ENCODE measurements around the gene OR1J2.
"Not testable (repeated sequence)": the region's sequence is repeated elsewhere in the genome, so short reads cannot be mapped to it uniquely, and the experiment has no call there.

Gene OR1J2, protein sequence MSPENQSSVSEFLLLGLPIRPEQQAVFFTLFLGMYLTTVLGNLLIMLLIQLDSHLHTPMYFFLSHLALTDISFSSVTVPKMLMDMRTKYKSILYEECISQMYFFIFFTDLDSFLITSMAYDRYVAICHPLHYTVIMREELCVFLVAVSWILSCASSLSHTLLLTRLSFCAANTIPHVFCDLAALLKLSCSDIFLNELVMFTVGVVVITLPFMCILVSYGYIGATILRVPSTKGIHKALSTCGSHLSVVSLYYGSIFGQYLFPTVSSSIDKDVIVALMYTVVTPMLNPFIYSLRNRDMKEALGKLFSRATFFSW

DNA sequence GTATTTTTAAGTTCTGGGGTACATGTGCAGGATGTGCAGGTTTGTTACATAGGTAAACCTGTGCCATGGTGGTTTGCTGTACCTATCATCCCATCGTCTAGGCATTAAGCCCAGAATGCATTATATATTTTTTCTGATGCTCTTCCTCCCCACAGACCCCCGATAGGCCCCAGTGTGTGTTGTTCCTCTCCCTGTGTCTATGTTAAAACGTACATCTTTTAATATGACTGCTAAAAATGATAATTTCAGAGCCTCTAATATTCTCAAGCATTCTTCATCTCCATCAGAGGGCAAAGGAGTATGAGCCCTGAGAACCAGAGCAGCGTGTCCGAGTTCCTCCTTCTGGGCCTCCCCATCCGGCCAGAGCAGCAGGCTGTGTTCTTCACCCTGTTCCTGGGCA, at the start of gene OR1J2:
Gene OR1J2, plus strand, starts transcription at position 301 of the 400 bp plus-strand sequence. Its CDS starts 0 bp downstream, at position 301.
- no peak for DNase-seq

DNA sequence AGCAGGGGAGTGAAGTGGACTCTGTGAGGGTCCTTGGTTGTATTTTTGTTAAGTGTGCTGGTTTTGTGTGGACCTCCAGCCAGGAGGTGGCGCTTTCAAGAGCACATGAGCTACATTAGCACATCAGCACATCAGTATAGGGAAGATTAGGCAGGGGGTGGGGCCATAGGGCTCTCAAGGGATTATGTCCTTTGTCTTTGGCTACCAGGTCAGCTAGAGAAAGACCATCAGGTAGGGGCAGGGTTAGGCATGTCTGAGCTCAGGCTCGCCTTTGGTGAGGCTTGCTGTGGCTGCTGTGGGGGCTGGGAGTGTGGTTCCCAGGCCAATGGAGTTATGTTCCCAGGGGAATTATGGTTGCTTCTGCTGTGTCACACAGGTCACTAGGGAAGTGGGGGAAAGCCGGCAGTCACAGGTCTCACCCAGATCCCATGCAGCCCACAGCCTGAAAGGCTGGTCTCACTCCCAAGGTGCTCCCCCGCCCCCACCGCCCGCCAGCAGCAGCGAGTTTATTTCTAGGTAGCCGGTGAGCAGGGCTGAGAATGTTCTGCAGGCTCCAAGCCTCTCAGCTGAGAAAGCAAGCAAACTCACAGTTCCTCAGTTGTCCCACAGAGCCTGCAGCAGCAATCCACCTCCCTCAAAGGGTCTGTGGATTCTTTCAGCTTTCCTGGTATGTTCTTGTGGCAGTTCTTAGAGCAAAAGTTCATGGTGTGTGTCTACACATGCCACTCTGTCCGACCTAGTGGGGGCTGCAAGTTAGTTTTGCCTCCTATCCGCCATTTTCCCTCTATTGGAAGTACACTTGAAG, 46.6 kb upstream of the OR1J2 start:
- DNase-seq, result no peak

DNA sequence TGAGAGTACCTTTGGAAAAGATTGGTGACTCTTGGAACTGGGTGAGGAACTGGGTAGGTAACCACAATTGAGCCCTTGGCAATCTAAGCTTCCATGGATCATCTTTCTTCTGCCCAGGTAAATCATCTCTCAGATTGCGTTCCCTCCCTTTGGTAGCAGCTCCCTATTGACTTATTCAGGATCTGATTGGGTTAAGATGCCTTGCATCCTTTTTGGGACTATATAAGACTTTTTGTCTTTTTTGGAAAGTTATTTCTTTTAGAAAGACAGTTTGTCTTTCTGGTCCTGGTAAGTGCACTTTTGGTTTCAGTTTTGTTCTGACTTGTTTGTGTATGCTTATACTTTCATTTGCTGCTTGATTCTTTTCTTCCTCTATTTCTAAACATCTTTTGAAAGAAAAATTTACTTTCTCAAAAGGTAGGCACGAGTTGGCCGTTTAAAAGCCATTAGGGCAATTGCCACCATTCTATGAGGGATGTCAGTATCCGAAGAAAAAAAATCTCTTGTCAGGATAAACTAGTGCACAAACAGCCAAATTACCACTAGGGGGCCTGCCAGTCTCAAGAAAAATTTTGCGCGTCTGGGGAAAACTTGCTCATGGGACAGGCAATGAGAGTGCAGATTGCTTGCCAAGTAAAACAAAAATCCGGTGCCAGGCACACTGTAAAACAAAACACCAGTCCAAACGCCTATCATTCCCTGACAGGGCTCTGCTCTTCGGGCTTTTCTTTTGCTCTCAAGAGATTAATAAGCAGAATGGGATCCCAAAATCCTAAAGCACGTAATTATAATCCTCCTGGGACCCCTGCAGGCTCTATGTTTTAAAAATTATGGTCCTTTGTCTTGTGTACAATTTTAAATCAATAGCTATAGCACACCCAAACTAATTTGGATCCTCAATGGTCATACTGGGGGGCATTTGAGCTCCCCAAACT, 45.7 kb upstream of the OR1J2 start:
- DNase-seq, result peak; percentile 35

- no peak for DNase-seq
These were observed 44.1 kb upstream of the OR1J2 start for GRCh38 chr9:122466456-122466855.

- DNase-seq, result no peak
These were observed 41.9 kb upstream of the OR1J2 start for GRCh38 chr9:122468735-122469134.

GRCh38 chr9:122474561-122474960, 36.0 kb upstream of the OR1J2 start:
- no peak for DNase-seq

DNA sequence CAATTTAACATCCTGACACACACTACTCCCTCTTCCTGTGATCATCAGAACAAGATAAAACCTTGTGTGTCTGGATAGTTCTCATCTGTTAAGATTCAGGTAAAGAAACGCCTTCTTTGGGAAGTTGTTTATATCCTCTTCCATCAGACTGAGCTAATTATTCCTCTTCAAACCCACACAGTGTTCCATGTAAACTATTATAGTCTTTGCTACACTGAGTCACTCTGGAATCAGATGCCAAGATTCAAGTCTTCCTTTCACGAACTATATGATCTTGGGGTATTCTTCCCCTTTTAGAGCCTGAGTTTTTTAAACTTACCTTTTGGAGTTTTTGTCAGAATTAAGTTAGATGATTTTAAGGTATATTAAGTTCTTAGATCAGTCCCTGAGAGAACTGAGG, 34.9 kb upstream of the OR1J2 start:
- no peak for DNase-seq

GRCh38 chr9:122477346-122477745, 33.3 kb upstream of the OR1J2 start:
- DNase-seq, result no peak

GRCh38 chr9:122477826-122478225, 32.8 kb upstream of the OR1J2 start, which contains the start of gene OR1J1:
Gene OR1J1, minus strand, starts transcription at chr9:122477926. Its CDS starts 0 bp downstream, at chr9:122477926.
- no peak for DNase-seq

DNA sequence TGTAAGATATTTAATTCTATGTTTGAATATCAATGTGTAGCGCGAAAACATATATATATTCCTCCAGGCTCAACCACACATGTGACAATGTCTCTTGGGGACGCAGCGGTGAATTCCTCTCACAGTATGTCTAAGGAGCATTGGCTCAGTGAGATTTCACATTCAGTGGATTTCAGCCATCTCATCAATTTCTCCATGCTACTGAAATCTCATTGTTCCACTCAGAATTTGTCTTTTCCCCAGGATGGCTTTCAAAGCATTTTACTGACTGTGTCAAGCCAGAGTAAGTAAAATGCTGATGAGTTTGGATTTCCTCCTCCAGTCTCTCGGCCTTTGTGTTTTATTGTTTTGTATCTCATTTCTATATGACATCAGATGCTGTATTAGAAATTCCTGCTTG, 31.5 kb upstream of the OR1J2 start:
- no peak for DNase-seq

DNA sequence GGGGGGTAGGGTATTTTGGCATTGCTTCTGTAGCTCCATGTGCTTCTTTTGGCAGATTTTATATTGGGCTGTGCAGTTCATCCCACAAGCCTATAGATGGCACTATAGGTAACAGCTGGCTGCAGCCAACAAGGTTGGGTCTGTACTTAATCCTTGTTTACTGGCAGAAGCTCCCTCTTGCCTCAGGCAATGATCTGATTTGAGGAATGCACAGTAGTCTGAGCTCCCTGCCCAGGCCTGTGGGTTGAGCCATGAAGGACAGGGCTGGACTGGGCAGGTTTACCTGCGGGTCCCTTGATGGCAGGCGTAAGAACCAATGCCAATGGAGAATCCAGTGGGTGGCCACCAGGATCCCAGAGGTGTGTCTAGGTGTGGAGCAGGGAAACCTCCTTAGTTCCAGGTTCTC, 11.7 kb upstream of the OR1J2 start:
- no peak for DNase-seq

- no peak for DNase-seq
These were observed 3.6 kb upstream of the OR1J2 start for GRCh38 chr9:122506964-122507363.

GRCh38 chr9:122518226-122518625, 7.6 kb downstream of the OR1J2 start:
- no peak for DNase-seq

DNA sequence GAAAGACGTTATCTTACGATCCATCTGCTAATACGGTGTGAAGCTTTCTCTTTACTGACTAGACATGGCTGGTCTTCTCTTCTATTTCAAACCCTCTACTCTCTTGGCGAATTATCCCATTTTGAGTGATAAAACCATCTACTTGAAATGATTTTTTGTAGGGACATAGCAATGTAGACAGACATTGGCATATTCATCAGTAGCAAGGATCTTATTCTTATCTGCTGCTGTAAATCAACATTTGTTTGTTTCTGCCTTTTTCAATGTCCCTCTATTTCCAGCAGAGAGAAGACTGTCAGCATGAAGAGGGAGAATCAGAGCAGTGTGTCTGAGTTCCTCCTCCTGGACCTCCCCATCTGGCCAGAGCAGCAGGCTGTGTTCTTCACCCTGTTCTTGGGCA, 8.2 kb downstream of the OR1J2 start, which contains the start of gene OR1J4:
Gene OR1J4, plus strand, starts transcription at position 301 of the 400 bp plus-strand sequence. Its CDS starts 0 bp downstream, at position 301.
- no peak for DNase-seq

DNA sequence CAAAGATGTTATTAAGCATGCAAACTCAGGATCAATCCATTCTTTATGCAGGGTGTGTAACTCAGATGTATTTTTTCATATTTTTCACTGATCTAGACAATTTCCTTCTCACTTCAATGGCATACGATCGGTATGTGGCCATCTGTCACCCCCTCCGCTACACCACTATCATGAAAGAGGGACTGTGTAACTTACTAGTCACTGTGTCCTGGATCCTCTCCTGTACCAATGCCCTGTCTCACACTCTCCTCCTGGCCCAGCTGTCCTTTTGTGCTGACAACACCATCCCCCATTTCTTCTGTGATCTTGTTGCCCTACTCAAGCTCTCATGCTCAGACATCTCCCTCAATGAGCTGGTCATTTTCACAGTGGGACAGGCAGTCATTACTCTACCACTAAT, 8.8 kb downstream of the OR1J2 start:
- no peak for DNase-seq

DNA sequence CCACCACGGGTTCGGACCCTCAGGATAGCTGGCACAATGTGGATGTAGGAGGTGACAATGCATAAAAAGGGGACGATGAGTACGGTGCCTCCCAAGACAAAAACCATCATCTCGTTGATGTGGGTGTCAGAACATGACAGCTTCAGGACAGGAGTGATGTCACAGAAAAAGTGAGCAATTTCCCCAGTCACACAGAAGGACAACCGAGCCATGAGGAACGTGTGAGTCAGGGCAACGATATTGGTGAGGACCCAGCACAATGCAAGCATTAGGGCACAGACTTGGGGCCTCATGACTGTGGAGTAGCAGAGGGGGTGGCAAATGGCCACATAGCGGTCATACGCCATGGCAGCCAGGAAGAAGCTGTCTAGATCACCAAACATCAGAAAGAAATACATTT, 16.0 kb downstream of the OR1J2 start:
- DNase-seq, result no peak

DNA sequence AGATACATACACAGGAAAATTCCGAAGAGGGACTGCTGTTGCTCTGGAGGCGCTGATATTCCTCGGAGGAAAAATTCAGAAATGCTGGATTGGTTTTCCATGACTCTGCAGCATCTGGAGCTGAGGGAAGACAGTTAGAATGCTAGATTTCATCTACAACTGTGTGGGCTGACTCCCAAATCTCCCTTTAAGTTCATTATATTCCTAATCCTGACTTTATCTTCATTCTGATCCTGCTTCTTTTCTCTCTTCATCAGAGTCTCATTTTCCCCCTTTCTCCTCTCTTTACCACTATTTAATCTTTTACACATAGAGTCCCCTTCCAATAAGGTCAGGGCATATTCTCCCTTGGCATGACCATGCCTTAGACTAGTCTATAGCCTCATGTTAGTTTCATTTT, 16.6 kb downstream of the OR1J2 start, which contains the start of gene OR1N1:
Gene OR1N1, minus strand, starts transcription at position 101 of the 400 bp plus-strand sequence. Its CDS starts 0 bp downstream, at position 101.
- DNase-seq, result no peak

DNA sequence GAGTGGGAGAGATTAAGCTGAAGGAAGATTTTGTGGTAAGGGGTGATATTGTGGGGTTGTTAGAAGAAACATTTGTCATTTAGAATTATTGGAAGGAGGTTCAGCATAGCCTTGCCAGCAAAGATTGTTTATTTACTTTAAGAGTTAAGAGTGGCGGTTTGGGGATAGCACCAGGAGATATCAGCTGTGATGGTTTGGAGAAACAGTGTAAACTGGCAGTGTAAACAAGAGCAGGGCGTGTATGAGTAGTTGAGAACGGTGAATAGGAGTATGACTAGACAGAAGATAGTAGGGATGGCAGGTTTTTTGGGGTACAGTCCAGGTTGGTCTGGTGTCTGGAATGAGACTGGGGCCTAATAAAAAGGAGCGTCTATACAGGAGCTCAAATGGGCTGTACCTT, 20.6 kb downstream of the OR1J2 start:
- DNase-seq, result not testable (repeated sequence)

DNA sequence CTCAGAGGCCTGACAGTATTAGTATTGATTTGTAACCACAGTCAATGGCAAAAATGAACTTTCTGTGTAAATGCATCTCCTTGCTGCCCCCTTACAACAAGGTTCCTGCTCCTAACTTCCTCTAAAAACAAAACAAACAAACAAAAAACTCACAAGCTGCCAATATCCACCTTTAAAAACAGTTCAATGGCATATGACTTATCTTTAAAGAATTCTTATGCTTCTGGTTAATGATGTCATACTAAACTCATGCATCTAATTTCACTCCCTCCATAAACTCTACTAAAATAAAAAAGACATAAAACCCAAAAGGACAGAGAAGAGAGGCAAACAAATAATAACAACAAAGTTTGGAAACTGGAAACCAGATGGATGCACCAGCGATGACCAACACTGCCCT, 25.5 kb downstream of the OR1J2 start:
- no peak for DNase-seq

GRCh38 chr9:122537066-122537465, 26.5 kb downstream of the OR1J2 start:
- DNase-seq, result not testable (repeated sequence)

GRCh38 chr9:122538757-122539156, 28.2 kb downstream of the OR1J2 start:
- no peak for DNase-seq

DNA sequence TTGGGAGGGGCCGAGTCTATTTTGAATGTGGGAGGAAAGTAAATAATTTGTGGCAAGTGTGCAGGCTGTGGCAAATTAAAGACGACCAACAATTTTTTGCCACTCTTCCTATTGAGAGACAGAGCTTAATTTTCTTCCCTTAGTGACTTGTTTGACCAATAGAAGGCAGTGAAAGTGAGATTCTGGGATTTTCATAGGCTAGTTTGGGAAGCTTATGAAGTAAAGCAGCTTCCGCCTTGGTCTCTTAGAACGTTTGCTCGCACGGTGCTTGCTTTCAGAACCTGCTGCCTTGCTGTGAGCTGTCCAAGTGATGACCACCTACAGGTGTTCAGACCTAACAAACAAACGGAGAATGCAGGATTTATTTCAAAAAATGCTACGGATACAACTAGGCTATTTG, 35.6 kb downstream of the OR1J2 start:
- DNase-seq, result no peak

- DNase-seq, result no peak
These were observed 40.8 kb downstream of the OR1J2 start for GRCh38 chr9:122551371-122551770.
